ENCODE results near the gene RHOBTB3.
"Not testable (repeated sequence)": the region's sequence is repeated elsewhere in the genome, so short reads cannot be mapped to it uniquely, and the experiment has no call there.

Gene RHOBTB3, protein sequence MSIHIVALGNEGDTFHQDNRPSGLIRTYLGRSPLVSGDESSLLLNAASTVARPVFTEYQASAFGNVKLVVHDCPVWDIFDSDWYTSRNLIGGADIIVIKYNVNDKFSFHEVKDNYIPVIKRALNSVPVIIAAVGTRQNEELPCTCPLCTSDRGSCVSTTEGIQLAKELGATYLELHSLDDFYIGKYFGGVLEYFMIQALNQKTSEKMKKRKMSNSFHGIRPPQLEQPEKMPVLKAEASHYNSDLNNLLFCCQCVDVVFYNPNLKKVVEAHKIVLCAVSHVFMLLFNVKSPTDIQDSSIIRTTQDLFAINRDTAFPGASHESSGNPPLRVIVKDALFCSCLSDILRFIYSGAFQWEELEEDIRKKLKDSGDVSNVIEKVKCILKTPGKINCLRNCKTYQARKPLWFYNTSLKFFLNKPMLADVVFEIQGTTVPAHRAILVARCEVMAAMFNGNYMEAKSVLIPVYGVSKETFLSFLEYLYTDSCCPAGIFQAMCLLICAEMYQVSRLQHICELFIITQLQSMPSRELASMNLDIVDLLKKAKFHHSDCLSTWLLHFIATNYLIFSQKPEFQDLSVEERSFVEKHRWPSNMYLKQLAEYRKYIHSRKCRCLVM

DNA sequence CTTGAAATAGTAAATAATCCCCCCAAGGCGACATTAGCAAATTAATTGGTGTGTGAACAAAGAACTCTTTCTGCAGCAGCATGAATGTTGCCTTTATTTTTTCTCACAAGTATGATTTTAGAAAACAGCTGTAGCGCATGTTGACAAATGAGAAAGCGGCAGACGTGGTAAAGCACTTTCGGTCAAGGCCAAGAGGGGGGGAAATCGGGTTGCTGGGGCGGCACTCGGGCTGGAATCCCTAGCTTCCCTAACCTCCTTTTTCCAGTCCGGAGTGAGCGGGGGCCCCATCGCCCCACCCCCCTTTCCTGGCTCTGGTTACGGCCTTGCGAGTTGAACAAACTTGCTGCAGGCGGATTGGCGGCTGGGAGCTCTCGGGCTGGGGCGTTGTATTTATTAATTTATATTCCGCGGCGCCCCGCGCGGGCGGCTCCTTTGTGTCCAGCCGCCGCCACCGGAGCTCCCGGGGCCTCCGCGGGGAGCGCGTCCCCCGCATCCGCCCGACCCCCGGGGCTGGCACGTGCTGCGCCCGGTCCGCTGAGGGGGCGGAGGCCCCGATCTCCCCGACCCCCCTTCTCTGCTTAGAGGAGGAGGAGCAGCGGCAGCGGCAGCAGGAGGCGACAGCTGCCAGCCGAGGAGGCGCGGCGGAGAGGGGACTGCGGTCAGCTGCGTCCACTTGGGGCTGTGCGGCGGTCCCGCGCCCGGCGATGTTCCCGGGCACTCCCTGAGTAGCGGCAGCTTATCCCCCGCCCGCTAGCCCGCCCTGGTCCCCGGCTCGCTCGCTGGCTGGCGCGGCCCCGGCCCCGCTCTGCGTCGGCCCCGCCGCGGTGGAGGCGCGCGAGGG is at the start of gene RHOBTB3:
Gene RHOBTB3, plus strand, starts transcription at position 607 of the 841 bp plus-strand sequence. CDS start 347 bp downstream, outside the sequence.
- peak; percentile 1 for DNase-seq

DNA sequence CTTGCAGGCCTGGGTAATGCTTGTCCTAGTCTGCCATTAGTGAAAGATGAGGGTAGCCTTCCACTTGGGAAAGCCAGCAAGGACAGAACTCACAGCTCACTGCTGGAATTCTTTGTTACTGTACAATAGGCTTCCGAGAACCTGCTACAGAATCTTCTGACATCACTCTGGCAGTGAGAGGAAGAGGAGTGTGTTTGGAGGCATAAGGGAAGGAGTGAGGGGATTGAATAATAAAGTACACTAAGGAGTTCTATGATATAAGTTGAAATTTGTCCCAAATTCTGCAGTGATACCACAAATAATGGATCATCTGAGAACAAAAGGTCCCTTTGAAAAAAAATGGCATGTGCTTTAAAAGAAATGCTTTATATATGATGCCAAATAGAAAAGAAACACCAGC is 48.2 kb upstream of the RHOBTB3 start, which contains the start of gene SPATA9:
Gene SPATA9, minus strand, starts transcription at position 101 of the 400 bp plus-strand sequence. CDS start 137 bp downstream, outside the sequence.
- no peak for DNase-seq

DNA sequence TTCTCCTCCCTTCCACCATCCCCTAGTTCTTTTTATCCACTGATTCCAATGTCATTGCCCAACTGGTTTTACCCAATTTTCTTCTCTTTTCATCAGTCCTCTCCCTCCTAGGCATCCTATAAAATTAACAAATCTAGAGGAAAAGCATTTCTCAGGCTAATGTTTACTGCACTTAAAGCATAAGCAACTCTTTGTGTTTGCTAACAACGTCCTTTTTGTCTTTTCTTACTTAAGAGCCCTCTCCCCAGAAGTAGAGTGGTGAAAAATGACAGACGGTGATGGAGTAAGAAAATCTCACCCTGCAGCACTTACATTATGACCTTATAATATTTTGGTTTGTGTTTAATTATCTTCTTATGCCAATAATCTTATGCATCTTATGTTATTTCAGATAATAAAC is 46.8 kb upstream of the RHOBTB3 start:
- no peak for DNase-seq

DNA sequence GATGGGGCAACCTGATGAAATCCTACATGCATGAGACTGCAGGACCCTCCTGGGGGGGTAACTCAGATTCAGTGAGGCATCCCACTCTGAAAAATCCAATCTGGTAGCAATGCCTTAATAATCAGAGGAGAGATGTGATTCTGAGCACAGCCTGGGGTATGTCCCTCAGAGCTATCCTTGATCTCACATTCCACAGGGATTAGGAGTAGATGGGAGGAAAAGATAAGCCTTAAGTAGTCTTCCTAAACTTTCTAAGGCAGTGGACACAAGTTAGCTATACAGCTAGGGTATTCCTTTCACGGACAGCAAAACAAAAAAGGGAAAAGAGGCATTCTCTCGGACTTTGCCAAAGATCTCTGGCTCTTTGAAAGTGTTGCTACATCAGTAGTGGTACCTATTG is 44.5 kb upstream of the RHOBTB3 start:
- no peak for DNase-seq

DNA sequence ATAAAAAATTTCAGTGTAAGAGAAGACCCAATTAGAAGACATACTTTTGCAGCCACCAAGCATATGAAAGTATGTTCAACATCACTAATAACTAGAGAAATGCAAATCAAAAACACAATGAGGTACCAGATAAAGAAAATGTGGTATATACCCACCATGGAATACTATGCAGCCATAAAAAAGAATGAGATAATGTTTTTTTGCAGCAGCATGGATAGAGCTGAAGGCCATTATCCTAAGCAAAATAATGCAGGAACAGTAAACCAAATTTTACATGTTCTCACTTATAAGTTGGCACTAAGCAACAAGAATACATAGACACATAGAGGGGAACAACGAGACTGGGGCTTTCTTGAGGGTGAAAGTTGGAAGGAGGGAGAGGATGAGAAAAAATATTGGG is 41.5 kb upstream of the RHOBTB3 start:
- no peak for DNase-seq

DNA sequence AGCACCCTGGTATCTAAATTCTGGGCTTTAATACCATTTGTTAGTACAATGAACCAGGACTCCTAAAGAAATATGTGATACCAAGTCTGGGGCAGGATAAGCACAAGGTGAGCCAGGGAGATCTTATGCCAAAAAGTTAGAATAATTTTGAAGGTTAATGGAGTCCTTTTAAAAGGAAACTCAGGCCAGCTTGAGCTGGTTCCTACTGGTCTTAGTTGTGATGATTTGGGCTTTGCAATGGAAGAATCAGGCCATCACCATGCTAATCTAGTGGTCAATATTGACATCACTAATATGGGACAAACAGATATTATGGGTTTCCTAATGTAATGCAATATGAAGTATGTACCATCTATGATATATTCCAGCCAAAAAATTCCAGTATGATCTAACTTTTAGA is 40.8 kb upstream of the RHOBTB3 start:
- DNase-seq, result no peak

DNA sequence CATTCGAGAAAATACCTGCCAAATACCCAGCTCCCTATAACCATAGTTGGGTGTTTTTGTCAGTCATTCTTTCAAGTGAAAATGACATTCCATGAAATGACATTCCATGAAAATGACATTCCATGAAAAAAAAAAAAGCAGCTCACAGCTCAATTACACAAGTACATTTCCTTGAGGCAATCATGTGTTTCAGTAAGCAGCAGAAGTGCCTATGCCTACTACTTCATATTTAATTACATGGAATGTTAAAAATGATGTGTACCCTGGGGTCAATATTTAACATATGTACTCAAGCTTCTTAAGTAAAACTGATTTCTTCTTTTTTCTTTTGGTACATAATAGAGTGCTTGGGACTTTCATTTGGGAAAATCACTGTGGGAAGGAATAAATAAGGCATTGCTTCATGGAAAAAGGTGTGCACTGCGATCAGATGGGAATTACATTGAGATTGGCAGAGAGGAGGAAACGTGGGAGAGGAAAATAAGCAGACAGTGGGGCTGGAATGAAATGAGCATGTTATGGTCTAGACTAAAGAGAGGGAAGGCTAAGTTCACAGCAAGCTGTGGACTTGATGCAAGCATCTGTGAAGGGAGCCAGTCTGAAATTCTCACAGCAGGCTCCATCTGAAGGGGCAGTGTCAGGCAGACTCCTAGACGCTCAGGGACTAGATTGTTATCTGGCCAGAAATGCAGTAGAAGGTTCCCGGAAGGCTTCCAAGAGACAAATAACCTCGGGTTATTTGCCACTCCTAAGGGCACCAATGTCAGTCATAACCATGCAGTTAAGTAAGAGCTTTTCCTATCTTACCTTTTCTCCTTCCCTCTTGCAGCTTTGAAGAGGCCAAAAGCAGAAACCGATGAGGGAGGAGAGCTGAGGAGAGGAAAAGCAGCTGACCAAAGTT is 33.1 kb upstream of the RHOBTB3 start:
- no peak for DNase-seq

DNA sequence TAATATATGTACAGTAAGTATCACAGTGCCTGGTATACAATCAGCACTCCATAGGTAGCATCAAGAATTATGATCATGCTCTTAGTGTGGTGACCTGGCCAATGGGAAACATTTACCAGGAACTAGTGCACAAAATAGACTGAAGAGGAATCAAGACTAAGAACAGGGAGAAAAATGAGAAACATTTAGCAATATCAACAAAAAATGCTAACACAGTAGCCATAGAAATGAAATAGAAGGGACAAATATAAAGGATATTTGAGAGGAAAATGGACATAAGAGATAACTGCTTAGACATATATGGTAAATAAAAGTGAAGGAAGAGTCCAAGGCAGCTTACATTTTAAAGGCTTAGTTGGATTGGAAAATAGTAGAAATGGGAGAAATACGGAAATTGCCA is 31.8 kb upstream of the RHOBTB3 start:
- DNase-seq, result no peak

DNA sequence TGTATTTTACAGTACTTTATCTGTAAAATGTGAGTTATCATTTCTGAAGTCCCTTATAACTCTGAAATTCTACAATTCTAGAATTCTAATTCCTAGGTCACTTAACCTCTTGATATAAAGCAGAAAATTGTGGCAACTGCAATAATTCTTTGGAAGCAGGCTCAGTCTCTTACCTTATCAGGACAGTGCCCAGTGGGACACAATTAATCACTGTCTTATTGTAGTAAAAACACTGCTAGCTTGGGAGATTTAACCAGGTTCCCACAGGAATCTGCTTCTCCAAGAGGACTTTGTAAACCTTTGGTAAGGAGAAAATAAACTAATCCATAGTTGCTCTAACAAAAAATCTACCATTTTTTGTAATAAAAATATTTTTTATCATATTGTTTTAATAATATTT is 30.1 kb upstream of the RHOBTB3 start:
- DNase-seq, result no peak

DNA sequence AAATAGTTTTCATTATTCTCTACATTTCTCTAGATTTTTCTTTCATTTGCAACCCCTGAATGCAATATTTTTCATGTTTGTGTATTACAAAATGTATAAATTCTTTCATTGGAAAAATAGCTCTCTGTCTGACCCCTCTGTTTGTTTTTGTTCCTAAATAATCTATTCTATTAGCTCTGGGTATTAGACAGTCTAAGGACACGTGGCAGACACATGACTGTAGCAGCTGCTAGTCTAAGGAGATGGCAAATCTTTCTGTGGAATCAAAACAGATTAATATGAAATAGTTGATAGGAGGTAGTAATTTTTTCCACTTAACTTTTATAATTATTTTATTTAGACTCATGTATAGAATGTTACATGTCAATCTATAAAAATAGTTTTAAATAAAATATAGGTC is 27.0 kb upstream of the RHOBTB3 start:
- DNase-seq, result no peak

DNA sequence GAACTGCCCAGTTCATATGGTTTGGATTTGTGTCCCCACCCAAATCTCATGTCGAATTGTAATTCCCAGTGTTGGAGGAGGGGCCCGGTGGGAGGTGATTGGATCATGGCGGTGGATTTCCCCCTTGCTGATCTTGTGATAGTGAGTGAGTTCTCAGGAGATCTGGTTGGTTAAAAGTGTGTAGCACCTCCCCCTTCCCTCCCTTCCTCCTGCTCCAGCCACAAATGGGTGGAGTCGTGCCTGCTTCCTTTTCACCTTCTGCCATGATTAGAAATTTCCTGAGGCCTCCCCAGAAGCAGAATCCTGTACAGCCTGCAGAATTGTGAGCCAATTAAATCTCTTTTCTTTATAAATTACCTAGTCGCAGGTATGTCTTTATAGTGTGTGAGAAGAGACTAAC is 24.9 kb upstream of the RHOBTB3 start:
- not testable (repeated sequence) for DNase-seq

DNA sequence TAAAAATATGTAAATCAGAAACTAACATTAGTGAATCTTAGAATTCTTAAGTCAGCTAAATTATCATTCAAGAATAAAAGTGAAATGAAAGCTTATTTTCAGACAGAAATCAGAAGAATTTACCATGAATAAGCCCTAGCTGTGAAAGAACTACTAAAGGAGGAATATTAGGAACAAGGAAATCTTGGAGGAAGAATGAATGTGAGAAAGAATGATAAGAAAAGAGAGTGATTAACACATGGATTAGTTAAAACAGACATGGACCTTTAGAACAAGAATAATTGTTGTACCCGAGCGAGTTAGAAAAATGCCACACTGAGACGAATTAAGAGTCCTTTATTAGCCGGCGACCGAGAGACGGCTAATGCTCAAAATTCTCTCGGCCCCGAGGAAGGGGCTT is 24.1 kb upstream of the RHOBTB3 start:
- DNase-seq, result no peak

DNA sequence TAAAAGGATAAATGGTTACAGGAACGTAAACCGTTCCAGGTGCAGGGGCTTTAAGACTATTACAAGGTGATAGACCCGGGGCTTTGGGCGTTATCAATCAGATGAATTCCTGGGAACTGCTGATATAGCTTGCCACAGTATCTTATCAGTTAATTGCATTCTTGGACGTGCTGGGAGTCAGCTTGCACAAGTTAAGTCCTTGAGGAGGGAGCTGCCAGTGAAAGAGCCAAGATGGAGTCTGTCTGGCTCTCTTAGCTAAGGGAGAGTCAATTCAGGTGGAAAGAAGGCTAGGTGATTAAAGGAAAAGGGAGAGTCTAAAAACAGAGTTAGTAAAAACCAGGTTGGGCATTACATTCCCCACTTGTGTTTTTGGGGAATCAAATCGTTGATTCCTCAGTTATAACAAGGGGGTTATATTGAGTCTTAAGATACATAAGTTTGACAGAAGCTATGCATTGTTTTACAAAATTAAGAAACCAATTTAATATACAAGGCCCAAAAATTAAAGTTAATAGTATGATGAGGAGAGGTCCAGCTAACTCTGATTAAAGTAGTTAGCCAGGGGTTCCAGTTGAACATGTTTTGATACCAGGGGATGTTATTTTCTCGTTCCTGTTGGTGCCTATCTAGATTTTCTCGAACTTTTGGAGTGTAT is 23.5 kb upstream of the RHOBTB3 start:
- not testable (repeated sequence) for DNase-seq

DNA sequence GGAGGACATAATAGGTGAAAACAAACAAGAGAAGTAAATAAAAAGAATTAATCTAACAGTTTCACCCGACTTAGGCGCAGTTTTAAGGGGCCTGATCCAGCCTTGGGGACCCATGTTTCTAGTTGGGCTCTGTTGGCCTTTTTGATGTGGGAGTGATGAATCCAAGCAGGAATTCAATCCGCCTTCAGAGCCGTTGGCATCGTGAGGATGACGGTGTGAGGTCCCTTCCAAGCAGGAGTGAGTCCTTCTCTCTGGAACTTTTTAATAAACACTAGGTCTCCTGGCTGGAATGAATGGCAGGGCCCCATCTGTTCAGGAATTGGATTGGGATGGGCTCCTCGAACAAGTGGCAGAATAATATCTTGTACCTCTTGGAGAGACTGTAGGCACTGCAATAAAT is 22.3 kb upstream of the RHOBTB3 start:
- no peak for DNase-seq

DNA sequence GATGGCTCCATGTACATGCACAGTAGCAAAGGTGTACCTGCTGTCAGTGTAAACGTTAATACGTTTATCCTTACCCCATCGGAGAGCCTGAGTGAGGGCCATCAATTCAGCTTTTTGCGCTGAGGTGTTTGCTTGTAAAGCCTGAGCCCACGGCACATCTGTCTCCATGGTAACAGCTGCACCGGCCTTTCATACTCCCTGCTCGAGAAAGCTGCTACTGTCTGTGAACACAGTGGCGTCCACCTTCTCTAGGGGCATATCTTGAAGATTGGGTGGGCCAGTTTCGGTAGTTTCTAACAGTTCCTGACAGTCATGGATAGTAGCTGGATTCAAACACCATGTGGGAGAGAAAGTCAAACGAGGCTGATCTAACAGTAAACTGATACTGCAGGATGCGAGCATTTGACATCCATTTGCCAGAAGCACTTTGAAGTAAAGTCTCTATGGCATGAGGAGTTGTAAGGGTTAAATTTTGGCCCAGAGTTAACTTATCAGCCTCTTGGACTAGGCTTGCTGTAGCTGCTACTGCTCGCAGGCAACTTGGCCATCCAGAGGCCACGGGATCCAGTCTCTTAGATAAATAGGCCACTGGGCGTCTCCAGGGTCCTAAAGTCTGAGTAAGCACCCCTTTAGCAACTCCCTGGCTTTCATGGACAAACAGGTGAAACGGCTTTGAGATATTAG is 21.0 kb upstream of the RHOBTB3 start:
- DNase-seq, result no peak

DNA sequence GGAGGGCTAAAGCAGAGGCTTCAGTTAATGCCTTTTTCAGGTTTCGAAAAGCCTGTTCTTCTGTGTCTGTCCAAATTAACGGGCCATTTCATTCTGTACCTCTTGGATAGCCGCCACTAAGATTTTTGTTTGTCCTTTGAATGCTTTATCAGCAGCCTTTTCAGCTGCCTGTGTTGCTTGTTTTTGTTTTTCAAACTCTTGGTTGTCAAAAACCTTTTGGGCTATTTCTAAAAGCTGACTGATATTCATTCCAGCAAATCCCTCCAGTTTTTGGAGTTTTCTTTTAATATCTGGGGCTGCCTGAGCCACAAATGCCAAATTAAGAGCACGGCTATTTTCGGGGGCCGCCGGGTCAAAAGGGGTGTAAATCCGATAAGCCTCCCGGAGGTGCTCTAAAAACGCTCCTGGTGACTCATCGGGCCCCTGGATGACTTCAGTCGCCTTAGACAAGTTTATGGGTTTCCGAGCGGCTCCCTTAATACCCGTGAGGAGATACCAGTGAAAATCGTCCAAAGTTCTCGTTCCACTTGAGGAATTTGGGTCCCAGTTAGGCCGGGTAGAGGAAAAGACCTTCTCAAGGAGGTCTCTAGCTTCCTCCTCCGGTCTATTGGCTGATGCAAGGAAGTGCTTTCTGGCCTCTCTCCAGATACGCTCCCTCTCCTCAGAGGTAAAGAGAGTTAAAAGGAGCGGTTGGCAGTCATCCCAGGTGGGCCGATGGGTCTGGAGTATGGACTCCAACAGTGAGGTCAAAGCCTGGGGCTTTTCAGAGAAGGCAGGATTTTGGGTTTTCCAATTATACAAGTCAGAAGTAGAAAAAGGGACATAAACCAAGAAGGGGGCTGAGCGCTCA is 20.3 kb upstream of the RHOBTB3 start:
- DNase-seq, result not testable (repeated sequence)

DNA sequence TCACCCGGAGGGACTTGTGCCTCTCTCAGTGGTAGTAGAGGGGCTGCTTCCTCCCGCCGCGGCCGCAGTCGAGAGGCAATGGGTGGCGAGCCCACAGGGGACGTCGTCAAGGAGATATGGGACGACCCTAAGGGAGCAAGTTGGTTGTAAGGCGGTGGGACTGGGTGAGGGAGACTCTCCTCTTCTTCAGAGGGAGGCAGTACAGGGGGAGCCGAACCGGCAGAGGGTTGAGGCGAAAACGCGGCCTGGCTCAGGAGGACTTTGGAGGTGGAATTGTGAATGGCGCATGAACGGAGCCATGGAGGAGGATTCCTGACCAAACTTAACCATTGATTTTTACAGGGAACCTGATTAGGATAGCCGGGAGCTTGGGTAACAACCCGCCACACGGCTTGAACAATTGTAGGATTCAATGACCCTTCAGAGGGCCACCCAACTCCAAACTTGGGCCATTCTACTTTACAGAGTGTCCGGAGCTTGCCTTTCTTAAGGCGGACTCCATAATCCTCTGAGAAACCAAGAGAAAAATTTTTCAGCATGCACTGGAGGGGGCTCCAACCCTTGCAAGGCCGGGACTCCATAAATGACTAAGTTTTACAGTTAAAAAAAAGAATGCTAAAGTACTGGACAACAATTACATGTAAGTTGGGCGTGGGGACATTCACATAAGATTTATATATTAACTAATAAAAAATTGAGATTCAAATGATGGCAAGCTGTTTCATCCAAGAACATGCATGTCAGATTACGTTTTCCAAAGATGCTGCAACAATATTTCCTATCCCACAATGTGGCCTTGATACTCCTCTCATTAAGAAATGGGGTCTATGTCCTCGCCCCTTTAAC is 19.4 kb upstream of the RHOBTB3 start:
- no peak for DNase-seq

DNA sequence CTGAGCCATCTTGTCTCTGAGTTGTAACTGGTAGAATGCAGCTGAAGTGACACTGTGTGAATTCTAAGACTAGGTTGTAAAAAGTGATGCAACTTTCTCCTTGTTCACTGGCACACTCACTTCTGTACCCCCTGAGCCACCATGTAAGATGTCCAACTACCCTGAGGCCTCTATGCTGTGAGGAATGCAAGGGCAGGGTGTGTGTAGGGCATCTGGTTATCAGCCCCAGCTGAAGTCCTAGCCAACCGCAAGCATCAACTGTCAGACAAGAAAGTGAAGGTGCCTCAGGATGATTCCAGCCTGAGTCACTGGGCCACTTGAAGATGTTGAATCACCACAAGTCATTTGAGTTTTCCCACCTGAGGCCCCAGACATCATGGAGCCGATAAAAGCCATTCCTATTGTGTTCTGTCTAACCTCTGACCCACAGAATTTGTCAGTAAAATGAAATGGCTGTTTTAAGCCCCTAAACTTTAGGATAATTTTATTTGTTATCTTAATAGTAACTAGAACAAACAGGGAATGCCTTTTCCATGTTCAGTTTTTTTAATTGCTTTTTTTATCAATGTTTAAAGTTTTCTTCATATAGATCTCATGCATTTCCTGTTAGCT is 18.7 kb upstream of the RHOBTB3 start:
- DNase-seq, result no peak

DNA sequence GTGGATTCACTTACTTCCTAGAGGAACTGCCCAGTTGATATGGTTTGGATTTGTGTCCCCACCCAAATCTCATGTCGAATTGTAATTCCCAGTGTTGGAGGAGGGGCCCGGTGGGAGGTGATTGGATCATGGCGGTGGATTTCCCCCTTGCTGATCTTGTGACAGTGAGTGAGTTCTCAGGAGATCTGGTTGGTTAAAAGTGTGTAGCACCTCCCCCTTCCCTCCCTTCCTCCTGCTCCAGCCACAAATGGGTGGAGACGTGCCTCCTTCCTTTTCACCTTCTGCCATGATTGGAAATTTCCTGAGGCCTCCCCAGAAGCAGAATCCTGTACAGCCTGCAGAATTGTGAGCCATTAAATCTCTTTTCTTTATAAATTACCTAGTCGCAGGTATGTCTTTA is 17.9 kb upstream of the RHOBTB3 start:
- DNase-seq, result not testable (repeated sequence)

All from activated effector memory CD4-positive, alpha-beta T cell treated with Interleukin-2 at 50 U/mL for 16 hours (primary cell).